A204.1 (cell line): ENCODE measurements around the gene ADGRA1.

Experiments used
- FAIRE-seq: peaks from 2 replicates; lab custom pipeline; 2012; peaks lifted over from hg19 to GRCh38; lab: Jason Lieb, UNC

ADGRA1 gene

GRCh38 chr10:133076274-133077038 lies 11.3 kb upstream of the ADGRA1 start:
- no peak for FAIRE-seq

GRCh38 chr10:133079836-133080682 lies 7.7 kb upstream of the ADGRA1 start:
- no peak for FAIRE-seq

- FAIRE-seq = no peak
Observed at GRCh38 chr10:133080683-133081040, 7.1 kb upstream of the ADGRA1 start.

- no peak for FAIRE-seq
Observed at GRCh38 chr10:133081636-133082035, 6.1 kb upstream of the ADGRA1 start.

GRCh38 chr10:133082685-133083421 lies 4.9 kb upstream of the ADGRA1 start:
- FAIRE-seq = no peak

- no peak for FAIRE-seq
Observed at GRCh38 chr10:133083422-133084100, 4.2 kb upstream of the ADGRA1 start.

- FAIRE-seq = no peak
Observed at GRCh38 chr10:133084491-133084890, 3.2 kb upstream of the ADGRA1 start.

- no peak for FAIRE-seq
Observed at GRCh38 chr10:133085251-133086125, 2.2 kb upstream of the ADGRA1 start.

GRCh38 chr10:133086247-133086646 lies 1.5 kb upstream of the ADGRA1 start:
- FAIRE-seq = no peak

- FAIRE-seq = no peak
Observed at GRCh38 chr10:133087045-133087678, 562 bp upstream of the ADGRA1 start.

- FAIRE-seq = no peak
Observed at GRCh38 chr10:133088179-133088955, 643 bp downstream of the ADGRA1 start.

GRCh38 chr10:133088956-133089800 lies 1.5 kb downstream of the ADGRA1 start:
- FAIRE-seq = no peak

- FAIRE-seq = no peak
Observed at GRCh38 chr10:133090101-133090500, 2.4 kb downstream of the ADGRA1 start.

GRCh38 chr10:133090654-133091053 lies 2.9 kb downstream of the ADGRA1 start:
- no peak for FAIRE-seq

GRCh38 chr10:133091316-133091715 lies 3.6 kb downstream of the ADGRA1 start:
- FAIRE-seq = no peak

- FAIRE-seq = no peak
Observed at GRCh38 chr10:133093291-133093690, 5.6 kb downstream of the ADGRA1 start.

- no peak for FAIRE-seq
Observed at GRCh38 chr10:133094286-133094685, 6.6 kb downstream of the ADGRA1 start.

- FAIRE-seq = no peak
Observed at GRCh38 chr10:133094866-133095265, 7.1 kb downstream of the ADGRA1 start.

GRCh38 chr10:133095586-133095985 lies 7.9 kb downstream of the ADGRA1 start:
- no peak for FAIRE-seq
